AML-193 (cell line): ENCODE results near the gene SLC36A1.

Experiments used
- DNase-seq, 2 experiments: peaks; one replicate each; lab custom pipeline; 2025; lab: John Stamatoyannopoulos, UW

Gene SLC36A1

DNA sequence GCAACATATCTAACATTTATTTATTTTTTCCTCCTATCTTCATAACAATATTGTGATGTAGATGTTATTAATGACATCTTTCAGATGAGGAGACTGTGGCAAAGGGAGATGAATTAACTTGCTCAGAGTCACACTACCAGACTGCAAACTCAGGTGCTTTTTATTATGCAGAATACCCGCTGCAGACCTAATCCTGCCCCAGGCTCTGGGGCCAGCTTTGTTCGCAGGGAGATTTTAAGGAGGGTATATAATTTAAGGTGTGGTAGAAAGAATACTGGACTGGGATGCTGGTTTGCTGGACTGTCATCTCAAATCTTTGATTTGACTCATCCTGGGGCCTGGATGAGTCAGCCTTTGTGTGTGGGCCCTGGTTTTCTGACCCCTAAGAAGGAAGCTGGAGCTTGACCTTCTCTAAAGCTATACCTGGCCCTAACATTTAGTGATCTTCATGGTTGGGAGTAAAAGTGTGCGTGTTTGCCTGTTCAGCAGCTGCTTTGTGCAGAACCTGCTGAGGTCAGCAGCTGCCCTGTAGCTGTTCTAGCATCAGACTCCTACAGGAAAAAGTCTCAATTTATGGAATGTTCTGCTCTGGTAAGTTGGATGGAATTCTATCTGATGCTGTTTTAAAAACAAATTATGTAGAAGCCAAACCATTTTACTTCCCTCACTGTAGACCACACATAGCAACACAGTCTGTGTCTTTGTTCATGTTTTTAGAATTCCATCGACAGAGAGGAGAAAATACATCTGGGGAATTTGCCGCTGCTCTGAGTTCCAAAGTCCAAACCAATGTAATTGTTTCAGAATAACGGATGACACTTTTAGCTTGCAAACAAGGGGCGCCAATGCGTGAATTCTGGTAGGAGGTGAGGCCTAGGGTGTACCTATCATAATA is 4.5 kb downstream of the SLC36A1 start:
- no peak for DNase-seq

DNA sequence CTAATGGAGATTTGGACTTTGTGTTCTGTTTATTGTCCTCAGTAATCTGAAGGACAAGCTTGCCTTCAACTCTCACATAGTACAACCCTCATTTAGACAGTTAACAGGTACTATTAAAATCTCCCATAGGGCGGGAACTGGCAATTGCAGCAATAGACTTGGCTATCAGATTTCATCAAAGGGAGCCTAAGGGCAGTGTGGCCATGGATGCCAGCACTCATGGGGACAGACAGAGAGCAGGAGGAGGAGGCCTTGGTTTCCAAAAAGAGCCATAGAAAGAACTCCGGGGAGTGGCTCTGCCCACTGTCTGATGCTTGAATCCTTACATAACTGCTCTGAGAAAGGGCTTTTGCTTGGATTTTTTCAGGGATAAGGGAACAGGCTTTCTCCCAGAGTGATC is 6.8 kb downstream of the SLC36A1 start:
- DNase-seq = no peak

DNA sequence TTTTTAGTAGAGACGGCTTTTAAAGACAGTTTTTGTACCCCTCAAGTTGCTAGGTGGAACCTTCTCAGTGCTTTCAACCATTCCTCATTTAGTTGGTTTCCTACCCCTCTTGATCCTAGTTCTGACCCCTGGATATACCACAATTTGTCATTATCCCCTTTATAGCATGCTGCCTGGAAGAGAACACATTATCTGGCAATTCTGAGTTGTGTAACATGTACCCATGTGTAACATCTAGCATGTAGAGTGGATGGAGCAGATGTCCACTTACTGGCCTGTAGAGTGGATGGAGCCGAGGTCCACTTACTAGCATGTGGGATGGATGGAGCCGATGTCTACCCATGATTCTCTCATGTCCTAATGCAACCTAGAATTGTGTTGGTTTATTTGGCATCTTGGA is 7.5 kb downstream of the SLC36A1 start:
- no peak for DNase-seq

DNA sequence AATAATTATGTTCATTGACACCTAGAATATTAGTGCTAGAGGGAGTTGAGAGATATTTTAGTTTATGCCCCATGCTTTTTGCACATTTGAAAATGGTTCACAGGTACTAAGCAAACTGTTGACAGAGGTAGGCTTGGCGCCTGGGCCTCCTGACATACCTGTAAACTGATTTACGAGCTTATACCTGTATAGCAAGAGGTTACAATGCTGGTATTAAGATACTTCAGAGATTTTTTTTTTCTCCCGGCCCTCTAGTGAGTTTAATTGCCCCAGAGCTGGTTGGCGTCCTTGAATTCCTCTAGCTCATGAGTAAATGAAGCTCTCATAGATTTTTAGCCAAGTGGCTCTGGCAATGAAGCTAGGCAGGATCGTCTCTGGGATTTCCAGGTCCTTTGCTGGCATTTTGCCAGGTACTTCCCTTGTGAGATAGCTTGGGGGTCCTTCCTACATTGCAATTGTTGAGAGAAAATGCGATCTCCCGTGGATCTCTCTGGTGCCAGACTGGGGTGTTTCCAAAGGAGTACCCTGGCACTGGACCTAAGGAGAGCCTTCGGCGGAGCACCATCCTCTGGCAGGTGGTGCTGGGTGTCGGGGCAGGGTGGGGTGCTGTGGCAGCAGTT is 9.0 kb downstream of the SLC36A1 start:
- no peak for DNase-seq

DNA sequence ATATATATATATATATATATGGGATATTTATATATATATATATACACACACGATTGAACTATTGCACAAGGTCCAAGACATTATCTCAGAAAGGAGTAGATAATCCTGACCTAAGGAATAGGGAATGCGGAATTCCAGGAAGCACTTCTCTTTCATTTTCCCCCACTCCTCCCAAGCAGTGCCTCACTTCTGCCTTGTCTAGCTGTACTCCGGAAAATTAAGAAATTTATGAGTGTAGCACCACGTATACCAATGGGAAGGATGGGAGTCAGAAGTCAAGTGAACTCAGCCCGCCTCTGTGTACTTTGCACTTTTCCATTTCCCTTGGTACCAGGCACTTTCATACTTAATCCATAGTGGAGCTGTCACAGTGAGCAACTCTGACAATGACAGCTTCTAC is 10.9 kb downstream of the SLC36A1 start:
- DNase-seq = no peak

DNA sequence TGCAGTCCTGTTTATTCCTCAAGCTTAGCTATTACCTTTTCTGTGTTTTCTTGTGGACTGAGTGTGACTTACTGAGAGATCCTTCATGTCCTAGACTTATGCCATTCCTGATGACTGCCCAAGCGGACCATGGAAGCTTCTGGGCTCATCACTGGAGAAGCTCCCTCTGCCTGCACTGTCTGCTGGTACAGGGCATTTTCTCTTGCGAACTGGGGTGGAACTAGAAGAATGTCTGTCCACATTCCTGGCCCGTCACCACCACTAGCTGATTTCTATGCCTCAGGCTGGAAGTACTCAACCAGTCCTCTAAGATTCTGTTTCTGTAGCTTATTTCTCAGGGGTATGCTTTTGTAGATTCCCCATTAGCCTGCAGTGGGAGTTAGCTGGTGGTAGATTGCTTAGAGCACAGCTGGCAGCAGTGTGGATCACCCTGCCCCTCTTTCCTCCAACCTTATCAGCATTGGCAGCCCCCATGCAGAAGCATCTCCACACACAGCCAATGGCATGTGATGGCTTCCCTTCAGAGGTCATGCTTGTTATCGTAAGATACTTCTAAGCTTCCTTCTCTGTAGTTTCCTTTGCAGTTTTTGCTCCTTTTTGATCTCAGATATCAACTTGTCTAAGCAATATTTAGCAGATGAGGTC is 12.4 kb downstream of the SLC36A1 start:
- DNase-seq = no peak

DNA sequence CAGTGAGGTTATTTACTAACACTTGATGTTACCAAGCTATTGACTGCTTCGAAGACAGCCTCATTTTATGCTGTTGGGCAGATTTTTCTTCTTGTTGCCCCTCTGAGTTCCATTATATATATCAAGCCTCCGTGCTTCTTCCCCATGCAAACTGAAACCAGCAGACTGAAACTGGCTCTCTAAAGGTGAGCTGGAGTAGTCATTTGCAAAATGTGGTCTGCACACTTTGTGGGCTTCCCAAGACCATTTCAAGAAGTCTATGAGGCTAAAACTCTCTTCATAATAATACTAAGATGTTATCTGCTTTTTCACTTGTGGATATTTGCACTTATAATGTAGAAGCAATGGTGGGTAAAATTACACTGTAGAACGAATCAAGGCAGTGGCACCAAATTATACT is 13.9 kb downstream of the SLC36A1 start:
- no peak for DNase-seq

DNA sequence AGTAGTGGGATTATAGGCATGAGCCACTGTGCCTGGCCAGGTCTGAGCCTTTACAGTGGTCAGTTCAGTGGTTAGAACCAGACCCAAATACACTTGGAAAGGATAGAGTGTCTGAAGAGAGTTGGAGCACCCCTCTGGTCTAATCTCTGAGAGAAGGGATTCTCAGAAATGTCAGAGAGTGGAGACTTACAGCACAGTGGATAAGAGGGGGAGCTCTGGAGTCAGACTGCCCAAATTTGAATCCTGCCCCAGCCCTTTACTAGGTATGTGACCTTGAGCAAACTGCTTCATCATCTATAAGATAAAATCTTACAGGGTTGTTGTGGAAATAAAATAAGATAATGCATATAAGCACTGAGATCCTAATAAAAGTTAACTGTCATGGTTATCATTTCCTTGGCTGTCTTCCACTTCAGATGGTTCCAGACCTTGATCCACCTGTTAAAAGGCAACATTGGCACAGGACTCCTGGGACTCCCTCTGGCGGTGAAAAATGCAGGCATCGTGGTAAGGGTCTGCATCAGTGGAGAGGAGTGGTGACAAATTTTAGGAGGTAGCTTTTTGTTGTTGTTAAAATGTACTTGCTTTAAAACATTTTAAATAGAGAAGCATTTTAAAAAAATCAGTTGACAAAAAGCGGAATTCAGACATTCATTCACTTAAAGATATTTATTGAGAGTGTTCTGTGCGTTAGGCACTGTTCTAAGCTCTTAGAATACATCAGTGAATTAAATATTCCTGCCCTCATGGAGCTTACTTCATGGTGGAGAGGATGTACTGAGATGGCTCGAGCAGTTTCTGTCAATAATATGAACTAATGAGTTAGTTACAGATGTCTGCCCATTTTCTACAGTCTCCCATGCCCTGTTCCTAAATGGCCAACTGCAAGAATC is 16.0 kb downstream of the SLC36A1 start:
- DNase-seq = no peak

DNA sequence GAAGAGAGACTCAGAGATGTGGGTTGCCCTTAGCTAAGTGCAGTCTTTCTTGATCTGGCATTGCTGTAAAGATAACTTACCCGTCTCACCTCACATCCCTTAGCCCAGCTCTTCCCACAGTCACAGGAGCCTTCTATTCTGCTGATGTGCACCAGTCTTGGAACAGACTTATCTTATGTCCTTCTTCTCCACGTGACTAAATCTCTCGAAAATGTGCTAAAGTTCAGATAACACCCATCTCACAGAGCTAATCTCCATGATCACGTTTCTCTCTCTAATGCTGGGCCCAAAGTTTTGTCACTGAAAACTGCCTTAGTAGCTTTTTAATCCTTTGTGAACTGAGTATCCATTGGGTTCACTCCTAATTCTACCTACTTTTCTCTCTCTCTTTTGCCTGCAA is 16.7 kb downstream of the SLC36A1 start:
- no peak for DNase-seq

DNA sequence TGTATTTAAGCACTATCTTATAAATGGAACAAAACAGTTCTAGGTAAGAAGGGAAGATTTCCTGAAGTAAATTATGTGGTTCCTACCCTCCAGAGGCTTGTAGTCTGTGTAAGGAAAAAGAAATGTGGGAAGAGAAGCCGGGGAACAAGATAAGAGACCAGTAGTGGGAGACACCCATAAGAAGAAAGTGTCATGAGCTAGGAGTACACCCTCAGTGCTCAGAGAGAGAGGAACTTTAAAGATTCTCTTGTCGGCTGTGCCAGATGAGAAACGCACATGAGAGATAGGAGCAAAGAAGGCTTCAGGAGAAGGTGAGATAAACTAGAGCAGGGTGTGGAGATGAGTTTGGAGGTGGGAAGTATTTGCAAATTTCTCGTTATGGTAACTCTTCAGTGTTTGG is 18.1 kb downstream of the SLC36A1 start:
- no peak for DNase-seq

DNA sequence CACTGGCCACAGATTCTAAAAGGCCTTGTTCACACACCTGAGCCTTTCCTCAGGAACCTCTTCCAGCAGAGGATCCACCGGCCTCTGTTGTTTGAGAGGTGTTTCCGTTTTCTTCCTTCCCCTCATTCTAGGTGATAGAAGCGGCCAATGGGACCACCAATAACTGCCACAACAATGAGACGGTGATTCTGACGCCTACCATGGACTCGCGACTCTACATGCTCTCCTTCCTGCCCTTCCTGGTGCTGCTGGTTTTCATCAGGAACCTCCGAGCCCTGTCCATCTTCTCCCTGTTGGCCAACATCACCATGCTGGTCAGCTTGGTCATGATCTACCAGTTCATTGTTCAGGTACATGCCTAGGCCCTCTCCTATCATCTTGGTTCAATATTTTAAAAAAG is 20.2 kb downstream of the SLC36A1 start:
- no peak for DNase-seq

DNA sequence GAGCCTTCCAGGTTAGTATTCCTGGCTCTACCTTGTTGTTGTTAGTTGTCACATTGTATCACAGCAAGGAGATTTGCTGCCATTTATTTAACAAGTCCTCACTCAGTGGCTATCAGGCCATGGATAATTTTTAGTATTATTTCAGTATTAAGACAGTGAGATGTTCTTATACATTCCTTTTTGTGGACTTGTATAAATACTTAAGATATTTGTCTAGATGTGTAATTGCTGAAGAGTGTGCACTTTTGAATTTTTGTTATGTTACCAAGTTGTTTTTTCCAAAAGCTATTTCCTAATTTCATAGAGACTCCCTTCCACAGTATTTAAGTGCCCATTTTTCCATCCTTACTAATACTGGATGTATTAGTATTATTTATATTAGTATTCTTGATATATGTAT is 22.0 kb downstream of the SLC36A1 start:
- no peak for DNase-seq

DNA sequence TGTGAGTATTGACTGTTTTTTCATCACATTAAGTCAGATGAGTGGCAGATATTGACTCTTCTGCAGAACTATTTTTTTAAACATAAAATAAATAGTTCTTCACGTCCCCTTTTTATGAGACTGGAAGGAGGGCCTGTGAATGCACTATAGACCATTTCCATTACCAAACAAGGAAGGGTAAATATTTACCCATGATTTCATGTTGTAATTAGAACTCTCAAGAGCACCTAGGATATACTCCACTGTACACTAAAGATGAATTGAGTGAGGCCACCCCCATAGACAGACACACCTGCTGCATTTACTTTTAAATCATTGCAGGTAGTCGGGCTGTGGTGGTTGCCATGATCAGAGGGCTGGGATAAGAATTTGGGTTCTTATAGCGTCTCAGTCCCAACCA is 22.6 kb downstream of the SLC36A1 start:
- DNase-seq = no peak

DNA sequence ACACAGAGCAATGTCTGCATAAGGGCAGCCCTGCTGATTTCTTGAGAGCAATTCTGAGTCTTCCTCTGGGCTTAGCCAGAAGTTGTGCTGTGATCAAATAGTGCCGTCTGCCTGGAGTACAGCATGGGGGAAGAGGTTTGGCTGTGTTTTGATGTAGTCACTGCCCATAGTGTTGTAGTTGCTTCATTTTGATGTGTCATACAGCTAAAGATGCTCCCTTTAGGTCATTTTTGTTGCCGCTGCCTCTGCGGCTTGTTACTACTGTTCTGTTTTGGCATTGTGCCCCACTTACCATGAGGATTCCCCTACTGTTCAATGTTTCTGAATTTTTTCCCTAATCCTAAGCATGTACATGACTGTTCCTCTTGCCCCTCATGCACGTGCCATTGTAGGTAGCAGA is 23.0 kb downstream of the SLC36A1 start:
- no peak for DNase-seq

DNA sequence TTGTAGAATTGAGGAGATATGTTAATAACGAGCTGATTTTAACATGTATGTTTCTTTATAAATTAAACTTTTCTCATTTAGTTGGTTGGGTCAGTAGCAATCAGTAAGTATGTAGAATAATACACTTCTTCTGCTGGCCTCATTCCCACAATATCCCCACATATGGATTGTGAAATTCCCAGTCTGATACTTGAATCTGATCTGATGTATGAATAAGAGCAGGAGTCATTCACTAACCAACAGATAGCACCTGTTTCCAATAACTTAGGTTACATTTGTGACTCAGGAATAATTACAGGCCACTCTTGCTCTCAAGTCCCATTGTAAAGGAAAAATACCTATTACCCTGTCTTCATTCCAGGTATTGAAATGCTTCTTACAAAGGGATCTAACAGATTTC is 23.9 kb downstream of the SLC36A1 start:
- DNase-seq = no peak

DNA sequence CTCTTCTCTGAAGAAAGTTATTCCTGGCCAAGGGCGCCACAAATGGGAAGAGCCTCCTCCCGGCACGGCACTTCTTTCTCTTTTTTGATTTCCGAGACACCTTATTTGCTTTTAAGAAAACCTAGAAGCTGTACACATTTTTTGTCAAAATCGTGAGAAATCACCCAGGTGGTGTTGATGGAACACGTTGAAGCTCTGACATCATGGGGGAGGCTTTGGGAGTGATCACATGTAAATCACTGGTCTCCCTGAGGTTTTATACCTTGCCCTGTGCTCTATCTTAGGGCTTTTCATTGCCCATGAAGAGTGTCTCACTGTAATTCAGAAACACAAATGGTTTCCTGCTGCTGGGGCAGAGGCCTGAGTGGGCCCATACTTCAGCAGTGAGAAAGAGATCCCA is 27.4 kb downstream of the SLC36A1 start:
- DNase-seq = no peak

DNA sequence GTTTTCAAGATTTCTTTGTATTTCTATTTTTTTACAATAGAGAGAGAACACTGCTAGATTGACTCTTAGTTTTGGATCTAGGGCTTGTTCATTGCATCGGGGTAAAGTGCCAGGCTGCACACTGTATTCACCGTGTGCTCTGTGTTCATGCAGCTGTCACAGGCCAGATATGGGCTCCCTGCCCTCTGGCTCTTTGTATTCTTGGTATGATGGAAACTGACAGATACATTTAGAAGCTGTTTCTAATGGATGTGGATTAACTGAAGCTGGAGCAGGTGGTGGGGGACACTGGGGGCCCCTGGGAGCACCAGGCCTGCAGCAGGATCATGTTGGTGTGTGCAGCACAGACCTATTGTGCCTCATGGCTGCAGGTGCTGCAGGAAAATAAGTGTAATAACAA is 28.0 kb downstream of the SLC36A1 start:
- no peak for DNase-seq

DNA sequence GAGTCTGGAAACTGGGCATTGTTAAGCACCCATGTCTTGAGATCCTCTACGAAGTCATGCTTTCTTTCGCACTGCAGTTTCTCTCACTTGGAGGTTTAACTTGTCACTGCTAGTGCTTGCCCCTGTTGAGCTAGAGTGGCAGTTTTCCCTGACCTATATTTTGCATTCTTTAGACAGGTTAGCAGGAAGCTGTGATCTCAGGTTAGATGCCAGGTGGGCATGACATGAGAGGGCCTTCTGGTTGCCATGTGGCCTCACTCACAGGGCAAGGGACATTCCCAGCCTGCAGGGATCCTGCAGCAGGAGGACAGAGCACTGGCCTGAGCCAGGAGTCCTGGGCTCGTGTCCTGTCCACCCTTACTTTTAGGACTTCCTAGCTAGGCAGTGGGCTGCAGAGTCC is 28.6 kb downstream of the SLC36A1 start:
- no peak for DNase-seq

DNA sequence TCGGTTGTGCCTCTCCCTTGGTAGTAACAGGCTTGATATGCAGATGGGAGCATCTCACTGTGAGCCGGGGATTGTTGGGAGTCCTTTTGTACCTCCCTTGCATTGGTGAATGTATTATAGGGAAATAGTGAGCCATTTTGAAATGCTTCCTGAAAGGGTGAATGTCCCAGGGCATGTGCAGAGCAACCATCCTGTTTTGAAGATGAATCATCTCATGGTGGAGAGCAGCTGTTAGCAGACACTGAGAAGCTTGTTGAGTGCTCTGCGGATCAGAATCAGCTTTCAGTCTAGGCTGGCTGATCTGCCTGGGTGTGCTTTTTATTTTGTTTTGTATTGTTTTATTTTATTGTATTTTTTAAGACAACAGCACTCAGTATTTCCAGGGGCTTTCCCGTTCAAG is 29.7 kb downstream of the SLC36A1 start:
- DNase-seq = no peak

DNA sequence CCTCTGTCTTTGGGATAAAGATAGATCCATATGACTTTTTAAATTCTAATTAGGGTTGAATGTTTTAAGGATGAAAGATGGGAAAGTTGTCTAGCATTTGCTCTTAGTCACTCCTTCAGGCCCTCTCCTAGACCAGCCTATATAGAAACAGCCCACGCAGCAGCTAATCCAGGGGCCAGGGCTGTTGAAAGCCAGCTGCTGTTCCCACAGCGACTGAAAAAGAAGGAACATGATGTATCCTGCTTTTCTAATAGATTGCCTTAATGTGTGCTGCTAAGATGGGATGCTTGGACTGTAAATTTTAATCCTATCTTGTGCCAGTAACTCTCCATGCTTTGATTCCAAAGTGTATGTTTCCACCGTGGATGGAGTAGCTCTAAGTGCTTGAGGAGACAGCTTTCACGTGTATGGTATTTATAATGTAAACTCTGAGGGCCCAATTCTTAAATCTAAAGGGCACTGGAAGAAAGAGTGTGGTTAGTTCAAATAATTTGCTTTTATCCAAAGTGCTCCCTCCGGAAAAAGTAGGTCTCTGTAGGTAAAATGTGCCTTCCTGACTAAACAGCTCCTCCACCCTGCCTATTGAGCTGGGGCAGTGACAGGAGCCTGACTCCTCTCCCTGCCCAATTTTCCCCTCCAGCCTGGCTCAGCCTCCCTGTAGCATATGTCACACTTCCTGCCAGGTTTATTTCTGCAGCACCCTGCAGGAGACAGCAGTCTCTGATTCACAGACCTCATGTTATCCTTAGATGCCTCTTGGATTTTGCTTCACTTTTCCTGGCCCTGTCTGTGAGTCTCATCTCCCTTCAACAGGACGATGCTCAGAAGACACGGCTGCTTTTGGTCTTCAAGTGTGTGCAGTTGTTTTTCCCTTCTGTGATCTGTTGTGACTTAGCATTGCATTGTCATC is 33.2 kb downstream of the SLC36A1 start:
- no peak for DNase-seq

DNA sequence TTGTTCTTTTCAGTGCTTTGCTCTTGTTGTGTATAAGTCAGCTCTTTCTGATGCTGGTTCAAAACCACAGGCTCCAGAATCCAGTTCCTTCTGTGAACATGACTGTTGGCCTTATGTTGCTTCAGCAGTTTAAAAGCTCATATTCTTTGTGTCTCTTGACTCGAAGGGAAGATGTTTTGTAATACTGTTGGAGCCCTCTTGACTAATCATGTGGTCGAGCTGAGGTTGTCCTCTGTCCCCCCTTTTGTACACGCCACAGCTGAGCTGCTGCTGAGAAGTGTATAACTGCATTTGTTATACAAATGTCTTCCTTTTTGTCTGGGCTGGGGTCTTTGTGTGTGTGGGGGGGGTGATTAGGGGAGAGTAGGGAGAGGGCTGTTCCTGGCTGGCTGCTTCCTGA is 35.8 kb downstream of the SLC36A1 start:
- DNase-seq = peak; percentile 99
